Measurements from ENCODE around the gene CCR2.

GRCh38 chr3:46393011-46393410 lies 39.1 kb downstream of the CCR2 start:
- TF ChIP-seq EGR1 (IDR thresholded peaks at IDR 0.05): no peak
- TF ChIP-seq TEAD4 (IDR thresholded peaks at IDR 0.05): no peak
- TF ChIP-seq REST (IDR thresholded peaks at IDR 0.05; ENCODE audit: low read depth): no peak
- no peak for TF ChIP-seq MAX (IDR thresholded peaks at IDR 0.05)
- no peak for TF ChIP-seq TAF1 (IDR thresholded peaks at IDR 0.05; ENCODE audit: low read depth)
- no peak for TF ChIP-seq EP300 (IDR thresholded peaks at IDR 0.05; ENCODE audit: borderline replicate concordance)
- no peak for TF ChIP-seq CREB1 (IDR thresholded peaks at IDR 0.05; ENCODE audit: low read depth)
- TF ChIP-seq USF1 (IDR thresholded peaks at IDR 0.05): no peak

All from Ishikawa (cell line).